Central memory CD4-positive, alpha-beta T cell (primary cell): ENCODE measurements around the gene PSTPIP2.
"Not testable (repeated sequence)": the region's sequence is repeated elsewhere in the genome, so short reads cannot be mapped to it uniquely, and the experiment has no call there.

Experiments used
- DNase-seq: peaks from one replicate; pipeline ENCODE4 v3.0.0; 2022

Gene PSTPIP2

DNA sequence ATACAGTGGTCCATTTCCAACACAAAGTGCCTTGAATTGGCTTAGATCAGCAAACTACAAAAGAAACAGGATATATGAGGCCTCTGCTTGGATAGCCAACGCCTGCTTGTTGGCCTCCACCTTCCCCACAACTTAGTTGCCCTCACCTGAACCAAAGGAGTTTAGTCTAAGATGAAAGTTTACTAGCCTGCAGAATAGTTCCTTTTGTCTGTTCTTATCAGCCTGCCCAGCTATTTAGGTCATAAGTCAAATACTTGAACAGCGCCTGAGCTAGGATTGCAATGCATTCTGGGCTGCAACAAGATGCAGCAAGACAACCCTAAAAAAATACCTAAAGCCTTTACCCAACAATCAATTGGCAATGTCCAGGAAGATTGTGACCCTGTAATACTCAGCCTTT is 91.8 kb downstream of the PSTPIP2 start:
- no peak for DNase-seq

GRCh38 chr18:45978084-45978483 is 94.0 kb downstream of the PSTPIP2 start:
- no peak for DNase-seq

GRCh38 chr18:45976974-45977373 is 95.1 kb downstream of the PSTPIP2 start:
- no peak for DNase-seq

DNA sequence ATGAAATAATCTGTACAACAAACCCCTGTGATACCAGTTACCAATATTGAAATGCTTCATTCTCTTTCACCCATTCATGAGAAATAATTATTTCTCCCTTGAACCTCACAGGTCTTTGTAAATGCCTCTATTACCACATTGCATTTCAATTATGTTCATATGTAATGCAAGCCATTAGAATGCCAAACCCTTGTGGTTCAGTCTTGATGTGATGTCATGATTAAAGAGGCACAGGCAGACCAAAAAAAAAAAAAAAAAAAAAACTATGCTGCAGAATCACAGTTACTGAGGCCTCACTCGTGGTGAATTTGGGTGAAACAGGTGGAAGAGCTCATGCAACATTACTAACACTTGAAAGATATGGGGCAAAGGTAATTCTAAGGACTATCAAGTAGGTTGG is 95.5 kb downstream of the PSTPIP2 start:
- no peak for DNase-seq

- peak; percentile 57 for DNase-seq
Observed at GRCh38 chr18:45974088-45974536, 97.9 kb downstream of the PSTPIP2 start.

DNA sequence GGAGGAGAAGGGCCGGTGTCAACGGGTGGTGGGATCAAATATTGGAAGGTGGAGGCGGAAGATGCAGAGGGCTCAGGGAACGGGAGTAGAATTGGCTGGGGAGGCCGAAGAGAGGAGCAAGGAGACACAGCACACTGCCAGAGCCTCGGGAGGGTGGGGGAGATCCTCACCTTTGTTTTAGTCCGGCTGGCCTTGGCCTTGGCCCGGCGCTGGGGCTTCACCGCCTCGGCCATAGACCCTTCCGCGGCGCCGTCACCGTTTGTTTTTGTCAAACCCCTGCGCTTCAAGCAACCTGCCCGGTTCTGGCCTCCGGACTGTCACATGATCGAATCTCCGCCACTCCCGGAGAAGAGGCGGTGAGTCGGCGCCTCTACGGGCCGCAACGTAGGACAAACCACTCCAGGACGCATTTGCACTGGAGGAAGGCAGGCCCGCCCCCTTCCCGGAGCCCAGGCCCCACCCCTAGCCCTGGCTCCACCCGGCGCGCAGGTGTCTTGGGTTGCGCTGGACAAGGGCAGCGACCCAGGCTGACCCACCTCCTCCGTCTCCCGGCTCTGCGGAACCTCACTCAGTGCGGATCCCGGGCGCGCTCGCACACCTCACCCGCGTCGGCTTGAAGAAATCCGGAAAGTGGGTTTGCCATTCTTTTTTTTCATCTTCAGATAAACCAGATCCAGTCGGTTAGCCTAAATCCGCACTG is 104.9 kb downstream of the PSTPIP2 start, which contains the start of gene EPG5:
Gene EPG5 (minus strand): TSS at position 323 of the 700 bp plus-strand sequence. CDS start 90 bp downstream, at position 233.
- DNase-seq: peak; percentile 90

DNA sequence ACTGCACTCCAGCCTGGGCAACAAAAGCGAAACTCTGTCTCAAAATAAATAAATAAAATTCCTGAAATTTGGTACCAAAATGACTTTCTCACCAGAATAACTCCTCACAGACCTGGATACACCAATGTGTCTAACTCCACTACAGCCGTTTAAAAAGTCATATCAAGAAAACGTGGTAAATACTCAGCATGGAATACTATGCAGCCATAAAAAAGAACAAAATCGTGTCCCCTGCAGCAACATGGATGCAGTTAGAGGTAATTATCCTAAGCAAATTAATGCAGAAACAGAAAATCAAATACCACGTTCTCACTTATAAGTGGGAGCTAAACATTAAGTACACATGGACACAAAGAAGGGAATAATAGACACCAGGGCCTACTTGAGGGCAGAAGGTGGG is 107.1 kb downstream of the PSTPIP2 start:
- DNase-seq: not testable (repeated sequence)

DNA sequence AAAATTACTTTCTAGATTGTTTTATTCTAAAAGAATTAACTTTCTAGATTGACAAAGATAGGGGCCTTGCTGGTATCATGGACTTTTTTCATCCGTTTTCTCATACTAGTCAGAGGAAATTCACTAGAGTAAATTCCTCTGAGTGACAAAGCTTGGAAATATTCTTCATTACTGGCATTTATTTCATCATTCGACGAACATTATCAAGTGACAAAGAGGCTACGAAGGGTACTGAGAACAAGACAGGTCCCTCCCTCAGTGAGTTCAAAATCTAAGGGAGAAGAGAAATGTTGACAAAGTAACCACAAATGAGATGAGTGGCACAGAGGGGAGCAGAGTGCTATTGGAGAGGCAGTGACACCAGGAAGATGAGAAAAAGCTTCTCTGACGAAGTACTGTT is 109.2 kb downstream of the PSTPIP2 start:
- peak; percentile 52 for DNase-seq

DNA sequence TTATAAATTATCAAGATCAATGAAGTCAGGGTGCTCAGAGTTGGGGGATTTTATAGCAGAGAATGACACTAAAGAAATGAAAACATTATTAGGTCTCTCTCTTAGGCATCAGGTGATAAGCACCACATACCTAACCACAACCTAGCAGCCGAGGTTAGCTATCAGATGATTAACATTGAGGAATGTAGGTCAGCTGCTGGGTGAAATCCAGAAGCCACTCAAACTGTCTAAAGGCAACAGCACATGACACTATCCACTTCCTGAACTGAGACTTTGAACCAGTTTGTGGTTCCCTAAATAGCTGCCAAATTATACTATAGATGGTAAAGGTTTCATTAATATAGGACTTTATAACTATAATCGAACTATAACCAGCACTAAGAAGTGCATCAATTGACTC is 109.6 kb downstream of the PSTPIP2 start:
- DNase-seq: peak; percentile 79

DNA sequence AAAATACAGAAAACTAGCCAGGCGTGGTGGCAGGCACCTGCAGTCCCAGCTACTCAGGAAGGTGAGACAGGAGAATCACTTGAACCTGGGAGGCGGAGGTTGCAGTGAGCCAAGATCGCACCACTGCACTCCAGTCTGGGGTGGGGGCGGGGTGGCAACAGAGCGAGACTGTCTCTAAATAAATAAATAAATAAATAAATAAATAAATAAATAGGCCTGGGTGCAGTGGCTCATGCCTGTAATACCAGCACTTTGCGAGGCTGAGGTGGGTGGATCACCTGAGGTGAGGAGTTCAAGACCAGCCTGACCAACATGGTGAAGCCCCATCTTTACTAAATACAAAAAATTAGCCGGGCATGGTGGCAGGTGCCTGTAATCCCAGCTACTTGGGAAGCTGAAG is 112.6 kb downstream of the PSTPIP2 start:
- DNase-seq: not testable (repeated sequence)

GRCh38 chr18:45958730-45959129 is 113.3 kb downstream of the PSTPIP2 start:
- no peak for DNase-seq

DNA sequence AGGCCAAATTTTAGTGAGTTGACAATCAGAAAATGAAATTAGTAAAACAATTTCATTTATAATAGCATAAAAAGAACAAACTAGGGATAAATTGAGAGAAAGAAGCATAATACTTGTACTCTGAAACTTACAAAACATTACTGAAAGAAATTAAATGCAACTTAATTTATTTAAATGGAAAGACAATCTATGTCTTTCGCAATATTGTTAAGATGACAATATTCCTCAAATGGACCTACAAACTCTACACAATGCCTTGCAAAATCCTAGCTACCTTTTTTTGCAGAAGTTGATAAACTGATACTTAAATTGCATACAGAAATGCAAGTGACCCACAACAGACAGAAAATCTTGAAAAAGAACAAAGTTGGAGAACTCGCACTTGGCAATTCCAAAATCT is 114.0 kb downstream of the PSTPIP2 start:
- no peak for DNase-seq

DNA sequence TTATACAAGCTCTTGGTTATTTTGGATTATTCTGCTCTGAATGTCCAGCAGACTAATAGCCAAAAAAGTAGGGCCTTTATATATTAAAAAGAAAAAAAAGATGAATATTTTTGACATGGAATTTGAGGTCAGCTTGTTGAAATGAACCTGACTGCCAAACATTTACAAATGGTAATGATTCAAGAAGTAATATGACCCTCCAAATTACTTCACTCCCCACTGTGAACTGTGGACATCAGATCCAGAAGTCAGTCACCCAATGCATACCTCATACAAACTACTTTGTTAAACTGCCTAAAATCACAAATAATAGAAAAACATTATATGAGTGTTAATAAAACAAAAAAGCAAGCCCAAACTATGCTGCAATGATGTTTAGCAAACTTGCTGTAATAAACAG is 115.0 kb downstream of the PSTPIP2 start:
- no peak for DNase-seq

- no peak for DNase-seq
Observed at GRCh38 chr18:45954070-45954934, 117.8 kb downstream of the PSTPIP2 start.

DNA sequence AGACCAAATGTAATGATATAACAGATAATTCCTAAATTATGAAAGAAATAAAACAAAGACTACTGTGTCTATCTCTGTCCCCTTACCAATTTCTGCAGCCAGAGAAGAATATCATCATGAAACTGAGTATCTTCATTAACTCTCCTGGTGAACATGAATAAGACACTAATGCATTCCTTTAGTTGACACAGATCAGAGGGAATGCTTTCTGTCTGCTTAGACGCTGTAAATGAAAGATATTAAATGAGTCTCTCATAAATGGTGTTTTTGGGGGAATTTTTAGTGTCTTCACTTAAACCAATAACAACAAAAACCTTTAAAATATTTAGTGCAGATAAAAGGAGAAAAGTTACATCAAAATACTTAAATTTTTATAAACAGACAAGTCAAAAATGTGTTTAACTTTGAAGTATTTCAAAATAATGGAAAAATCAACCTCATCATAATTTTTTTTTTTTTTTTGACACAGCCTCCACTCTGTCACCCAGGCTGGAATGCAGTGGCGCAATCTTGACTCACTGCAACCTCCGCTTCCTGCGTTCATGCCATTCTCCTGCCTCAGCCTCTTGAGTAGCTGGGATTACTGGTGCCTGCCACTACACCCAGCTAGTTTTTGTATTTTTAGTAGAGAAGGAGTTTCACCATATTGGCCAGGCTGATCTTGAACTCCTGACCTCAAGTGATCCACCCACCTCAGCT is 120.9 kb downstream of the PSTPIP2 start:
- DNase-seq: no peak

DNA sequence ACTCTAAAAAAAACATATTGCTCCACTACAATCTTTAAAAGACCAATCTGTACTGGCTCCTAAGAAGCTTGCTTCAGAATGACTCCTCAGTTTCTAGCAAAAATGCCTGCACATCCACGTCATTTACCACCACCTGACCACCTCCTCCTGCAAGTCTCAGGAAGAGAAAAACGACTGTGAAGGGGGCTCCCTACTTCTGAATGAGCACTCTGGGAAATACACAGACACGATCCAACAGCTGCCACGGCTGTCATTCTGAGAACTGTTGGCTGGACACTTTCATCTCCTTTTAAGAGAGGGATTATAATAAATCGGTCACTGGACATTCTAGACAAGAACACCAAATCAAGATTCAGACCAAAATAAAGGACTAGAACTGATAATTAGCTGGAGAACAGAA is 126.4 kb downstream of the PSTPIP2 start:
- DNase-seq: no peak

GRCh38 chr18:45940724-45941123 is 131.3 kb downstream of the PSTPIP2 start:
- DNase-seq: no peak

DNA sequence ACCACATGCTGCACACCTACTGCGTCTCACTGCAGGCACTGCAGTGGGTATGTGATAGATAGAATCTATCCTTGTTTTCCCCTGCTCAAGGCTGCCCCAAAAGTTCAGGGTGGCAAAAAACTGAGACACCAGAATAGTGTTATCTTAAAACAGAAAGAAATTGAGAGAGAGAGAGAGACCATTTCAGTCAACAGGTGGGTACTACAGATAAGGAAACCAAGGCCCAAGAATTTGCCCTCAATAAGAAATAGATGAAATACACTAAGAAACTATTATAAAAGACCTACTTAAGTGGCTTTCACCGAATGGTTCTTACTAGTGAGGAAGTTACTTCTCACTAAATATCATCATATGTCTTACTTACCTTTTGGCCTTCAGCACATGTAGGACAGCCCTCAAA is 132.8 kb downstream of the PSTPIP2 start:
- DNase-seq: no peak

GRCh38 chr18:45938488-45938935 is 133.5 kb downstream of the PSTPIP2 start:
- DNase-seq: peak; percentile 46

DNA sequence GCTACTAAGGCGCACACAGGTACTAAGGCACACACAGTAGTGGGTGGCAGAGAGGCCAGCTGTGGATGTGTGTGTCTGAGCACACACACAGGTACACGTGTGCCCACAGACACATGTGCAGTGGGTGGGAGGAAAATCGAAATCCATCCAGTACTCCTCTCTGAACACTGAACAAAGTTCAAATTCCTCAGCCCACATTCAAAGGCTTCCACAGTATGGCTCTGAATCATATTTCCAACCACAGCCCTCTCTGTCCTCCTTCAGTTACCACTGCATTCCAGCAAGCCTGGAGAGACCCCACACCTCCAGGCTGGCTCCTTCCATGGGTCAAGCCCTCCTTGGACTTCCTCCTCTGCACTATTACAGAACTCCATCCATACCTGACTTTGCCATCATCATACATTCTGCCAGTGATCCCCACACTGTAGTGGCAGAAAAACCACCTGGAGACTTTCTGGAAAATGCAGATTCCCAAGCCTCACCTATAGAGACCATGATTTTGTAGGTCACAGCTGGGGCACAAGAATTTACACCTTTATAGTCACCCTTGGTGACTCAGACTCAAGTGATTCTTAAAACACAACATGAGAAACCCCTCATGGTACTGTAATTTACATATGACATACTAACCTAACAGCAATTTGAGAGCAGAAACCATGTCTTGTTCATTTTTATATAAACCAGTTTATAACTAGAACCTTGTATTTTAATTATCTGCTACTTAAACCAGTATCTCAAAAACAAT is 136.3 kb downstream of the PSTPIP2 start:
- DNase-seq: no peak
